Measurements from ENCODE around the gene PTGDR. TPM values are rescaled to one million over a fixed set of nuclear protein-coding genes. Genes with fewer than 3 reads are reported as not detected.

The PTGDR gene
- total and polyA plus RNA-seq, 9 of the 15 experiments (the other 6 are each of a cell fraction or from before 2014, with no cell fraction given), result not detected

GRCh38 chr14:52241087-52241793, 26.3 kb upstream of the PTGDR start:
- BruUV-seq (replicated peaks), result no TSS peak
- Histone ChIP-seq H3K9me3 (replicated peaks; ENCODE audit: control insufficient read depth, insufficient read depth, low read depth, low read length) (no peaks in the 10 kb centered on the region), H3K4me1 (replicated peaks in 1 of 2; ENCODE audit: control insufficient read depth in 2 of 2, insufficient read depth in 2 of 2, low read length in 2 of 2) (no peaks in the 10 kb centered on the region), H3K27ac (ENCODE audit: extremely low read depth, low read depth, low read length) (no peak overlapping the region), H3K4me2 (ENCODE audit: insufficient read depth, low read length) (no peak overlapping the region), H2AFZ (ENCODE audit: low read depth, low read length) (no peak overlapping the region), H3K36me3 (ENCODE audit: control insufficient read depth, insufficient read depth, low read length) (no peaks in the 10 kb centered on the region), H3K27me3 (ENCODE audit: control insufficient read depth in 2 of 2, insufficient read depth in 2 of 2, low read length in 2 of 2) (no peaks in the 10 kb centered on the region), H3K79me2 (ENCODE audit: control insufficient read depth, insufficient read depth, low read length) (no peaks in the 10 kb centered on the region), H3K9me1 (ENCODE audit: control insufficient read depth, insufficient read depth, low read length) (no peaks in the 10 kb centered on the region), H4K20me1 (replicated peaks; ENCODE audit: control insufficient read depth, insufficient read depth, low read length) (no peaks in the 10 kb centered on the region), H3K4me3 (no peak overlapping the region), H3K9ac (ENCODE audit: insufficient read depth in 1 of 2, low read depth in 2 of 2, low read length in 2 of 2) (no peak overlapping the region)
- TF ChIP-seq RBBP5 (IDR thresholded peaks at IDR 0.05; ENCODE audit: borderline replicate concordance, insufficient read depth, low read length, poor library complexity, severe bottlenecking) (no peak), NR1H2 (CRISPR knock-in tag; IDR thresholded peaks at IDR 0.05) (no peak), XRCC5 (IDR thresholded peaks at IDR 0.05; ENCODE audit: low read depth, low read length) (no peak)
- WGBS (ENCODE audit: insufficient coverage, low coverage, missing lambda C conversion rate), result 0% methylated on average over 5 of the region's 5 CpGs
- no peak for ATAC-seq
- CTCF ChIA-PET (ENCODE audit: low intra/inter-chr PET ratio), result no interaction called here
- DNase-seq (ENCODE audit: extremely low read depth in 1 of 4, low spot score in 3 of 4), result no peak
- in situ Hi-C loops (cut with MboI) (no loop called here), intact Hi-C loops (cut with micrococcal nuclease) (no loop called here)
- POLR2A ChIA-PET, result no interaction called here
- FAIRE-seq, result no peak

- Histone ChIP-seq H3K9me3 (replicated peaks; ENCODE audit: control insufficient read depth, insufficient read depth, low read depth, low read length) (no peaks in the 10 kb centered on the region), H4K20me1 (replicated peaks; ENCODE audit: control insufficient read depth, insufficient read depth, low read length) (no peaks in the 10 kb centered on the region), H3K9me1 (ENCODE audit: control insufficient read depth, insufficient read depth, low read length) (no peaks in the 10 kb centered on the region), H3K27ac (ENCODE audit: extremely low read depth, low read depth, low read length) (no peak overlapping the region), H3K36me3 (ENCODE audit: control insufficient read depth, insufficient read depth, low read length) (no peaks in the 10 kb centered on the region), H3K4me2 (ENCODE audit: insufficient read depth, low read length) (no peak overlapping the region), H3K27me3 (ENCODE audit: control insufficient read depth in 2 of 2, insufficient read depth in 2 of 2, low read length in 2 of 2) (no peaks in the 10 kb centered on the region), H3K9ac (ENCODE audit: insufficient read depth in 1 of 2, low read depth in 2 of 2, low read length in 2 of 2) (no peak overlapping the region), H3K79me2 (ENCODE audit: control insufficient read depth, insufficient read depth, low read length) (no peaks in the 10 kb centered on the region), H2AFZ (ENCODE audit: low read depth, low read length) (no peak overlapping the region), H3K4me1 (replicated peaks in 1 of 2; ENCODE audit: control insufficient read depth in 2 of 2, insufficient read depth in 2 of 2, low read length in 2 of 2) (no peaks in the 10 kb centered on the region), H3K4me3 (no peak overlapping the region)
- DNase-seq (ENCODE audit: extremely low read depth in 1 of 4, low spot score in 3 of 4) (no peak), FAIRE-seq (no peak), ATAC-seq (no peak)
- no TSS peak for BruUV-seq (replicated peaks)
- POLR2A ChIA-PET, result no interaction called here
- CTCF ChIA-PET (ENCODE audit: low intra/inter-chr PET ratio), result no interaction called here
- WGBS (ENCODE audit: insufficient coverage, low coverage, missing lambda C conversion rate), result 0% methylated on average over 2 of the region's 2 CpGs
- in situ Hi-C loops (cut with MboI) (no loop called here), intact Hi-C loops (cut with micrococcal nuclease) (no loop called here)
- TF ChIP-seq SRSF7 (optimal IDR thresholded peaks at IDR 0.05; ENCODE audit: low read depth, low read length) (no peak), TGIF2 (CRISPR knock-in tag; IDR thresholded peaks at IDR 0.05) (no peak), PHF21A (IDR thresholded peaks at IDR 0.05; ENCODE audit: borderline replicate concordance, low read depth) (no peak), SMARCC2 (IDR thresholded peaks at IDR 0.05; ENCODE audit: low read depth) (no peak), ARID2 (IDR thresholded peaks at IDR 0.05) (no peak), HSF4 (CRISPR knock-in tag; IDR thresholded peaks at IDR 0.05; ENCODE audit: borderline replicate concordance) (no peak), SRSF9 (IDR thresholded peaks at IDR 0.05; ENCODE audit: borderline replicate concordance, low read depth, low read length) (no peak), TRIM25 (IDR thresholded peaks at IDR 0.05; ENCODE audit: borderline replicate concordance) (no peak), GTF2E2 (tag; IDR thresholded peaks at IDR 0.05) (no peak)
- TF ChIP-seq, protein P1, sequence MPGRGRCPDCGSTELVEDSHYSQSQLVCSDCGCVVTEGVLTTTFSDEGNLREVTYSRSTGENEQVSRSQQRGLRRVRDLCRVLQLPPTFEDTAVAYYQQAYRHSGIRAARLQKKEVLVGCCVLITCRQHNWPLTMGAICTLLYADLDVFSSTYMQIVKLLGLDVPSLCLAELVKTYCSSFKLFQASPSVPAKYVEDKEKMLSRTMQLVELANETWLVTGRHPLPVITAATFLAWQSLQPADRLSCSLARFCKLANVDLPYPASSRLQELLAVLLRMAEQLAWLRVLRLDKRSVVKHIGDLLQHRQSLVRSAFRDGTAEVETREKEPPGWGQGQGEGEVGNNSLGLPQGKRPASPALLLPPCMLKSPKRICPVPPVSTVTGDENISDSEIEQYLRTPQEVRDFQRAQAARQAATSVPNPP (IDR thresholded peaks at IDR 0.05; ENCODE audit: borderline replicate concordance, insufficient read depth, insufficient read length), result no peak
These were observed 23.2 kb upstream of the PTGDR start for GRCh38 chr14:52244328-52244727.
